DOHH2 (cell line): ENCODE measurements around the gene SBNO2.

Source experiments
- CTCF ChIP-seq: fragments of 200-600 bp; sonication (generic); IDR thresholded peaks from one replicate; pipeline ENCODE4 v1.5.1; 2014; ENCODE audit warnings: antibody characterized with exemption, mild to moderate bottlenecking, low read depth, low read length; ENCODE audit not compliant: poor library complexity, severe bottlenecking
- EZH2phosphoT487 ChIP-seq: fragments of 200-600 bp; sonication (generic); IDR thresholded peaks from 2 replicates; pipeline ENCODE4 v1.6.1; 2017; ENCODE audit warnings: borderline replicate concordance, mild to moderate bottlenecking, antibody characterized with exemption, low read length, moderate library complexity, mixed read lengths

DNA sequence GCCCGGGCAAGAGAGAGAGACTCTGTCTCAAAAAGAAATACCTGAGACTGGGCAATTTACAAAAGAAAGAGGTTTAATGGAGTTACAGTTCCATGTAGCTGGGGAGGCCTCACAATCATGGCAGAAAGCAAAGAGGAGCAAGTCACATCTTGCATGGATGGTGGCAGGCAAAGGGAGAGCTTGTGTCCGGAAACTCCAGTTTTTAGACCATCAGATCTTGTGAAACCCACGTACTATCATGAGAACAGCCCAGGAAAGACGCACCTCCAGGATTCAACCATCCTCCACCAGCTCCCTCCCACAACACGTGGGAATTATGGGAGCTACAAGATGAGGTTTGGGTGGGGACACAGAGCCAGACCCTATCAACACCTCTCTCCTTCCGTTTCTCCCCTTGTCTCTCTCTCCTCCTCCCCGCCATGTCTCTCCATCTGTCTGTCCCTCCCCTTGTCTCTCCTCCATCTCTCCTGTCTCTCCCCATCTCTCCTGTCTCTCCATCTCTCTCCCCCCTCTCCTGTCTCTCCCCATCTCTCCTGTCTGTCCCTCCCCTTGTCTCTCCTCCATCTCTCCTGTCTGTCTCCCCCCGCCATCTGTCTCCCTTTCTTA lies 88.9 kb downstream of the SBNO2 start:
- TF ChIP-seq CTCF (no peak), EZH2phosphoT487 (no peak)
